Ammon's horn (tissue), 1 donor: ENCODE results near the gene ZFP36.
"Not testable (repeated sequence)": the region's sequence is repeated elsewhere in the genome, so short reads cannot be mapped to it uniquely, and the experiment has no call there.

ENCODE experiments used
- DNase-seq: peaks from one replicate; pipeline ENCODE4 v3.0.0-alpha.2; 2016; ENCODE audit warnings: low spot score

The ZFP36 gene, protein sequence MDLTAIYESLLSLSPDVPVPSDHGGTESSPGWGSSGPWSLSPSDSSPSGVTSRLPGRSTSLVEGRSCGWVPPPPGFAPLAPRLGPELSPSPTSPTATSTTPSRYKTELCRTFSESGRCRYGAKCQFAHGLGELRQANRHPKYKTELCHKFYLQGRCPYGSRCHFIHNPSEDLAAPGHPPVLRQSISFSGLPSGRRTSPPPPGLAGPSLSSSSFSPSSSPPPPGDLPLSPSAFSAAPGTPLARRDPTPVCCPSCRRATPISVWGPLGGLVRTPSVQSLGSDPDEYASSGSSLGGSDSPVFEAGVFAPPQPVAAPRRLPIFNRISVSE

DNA sequence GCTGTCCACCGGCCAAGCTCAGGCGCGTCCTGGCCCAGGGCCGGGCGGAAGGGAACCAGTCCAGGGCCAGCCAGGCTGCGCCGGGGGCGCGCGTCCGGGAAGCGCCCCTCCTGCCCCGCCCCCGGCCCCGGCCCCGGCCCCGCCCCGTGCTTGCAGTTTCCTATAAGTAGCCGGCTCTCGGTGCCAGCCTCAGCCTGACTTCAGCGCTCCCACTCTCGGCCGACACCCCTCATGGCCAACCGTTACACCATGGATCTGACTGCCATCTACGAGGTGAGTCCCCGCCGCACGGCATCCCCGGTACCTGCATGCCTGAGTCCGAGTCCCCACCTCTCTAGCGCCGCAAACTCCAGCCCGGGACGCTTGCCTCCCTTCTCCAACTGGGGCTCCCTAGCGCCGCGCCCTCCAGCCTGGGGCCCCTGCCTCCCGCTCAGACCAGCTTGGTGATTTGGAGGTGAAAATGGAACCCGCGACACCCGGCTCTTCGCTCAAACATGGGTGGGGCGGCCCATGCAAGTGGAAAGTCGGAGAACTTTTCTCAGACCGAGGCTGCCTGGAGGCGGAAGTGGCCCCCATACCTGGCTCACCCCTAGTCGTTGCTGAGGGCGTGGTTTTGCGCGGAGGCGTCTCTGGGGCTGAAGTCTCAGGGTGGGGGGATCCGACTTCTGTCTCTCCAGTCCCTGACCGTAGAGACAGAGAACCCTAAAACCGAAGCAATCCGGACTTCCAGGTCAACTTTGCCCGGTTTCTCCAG is at the start of gene ZFP36:
Gene ZFP36, plus strand, starts transcription at position 192 of the 754 bp plus-strand sequence. Its CDS starts 58 bp downstream, at position 250.
- peak; percentile 86 for DNase-seq

DNA sequence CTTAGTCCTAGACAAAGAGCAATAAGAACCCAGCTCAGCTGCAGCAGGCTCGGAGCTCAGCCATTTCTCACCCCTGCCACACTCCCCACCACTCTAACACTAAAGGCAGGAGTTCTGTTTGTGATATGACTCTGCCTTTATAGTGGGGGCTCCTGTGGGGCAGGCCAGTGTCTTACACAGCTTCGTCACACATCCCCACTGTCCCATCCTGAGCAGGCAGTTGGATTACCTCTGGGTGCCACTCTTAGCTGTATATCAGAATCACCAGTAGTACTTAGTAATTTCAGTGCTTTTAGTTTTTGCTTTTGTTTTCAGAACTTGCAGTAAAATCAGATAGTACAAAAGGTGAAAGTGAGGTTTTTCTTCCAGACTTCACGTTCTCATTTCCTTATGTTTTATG is 47.6 kb upstream of the ZFP36 start:
- DNase-seq, result no peak

DNA sequence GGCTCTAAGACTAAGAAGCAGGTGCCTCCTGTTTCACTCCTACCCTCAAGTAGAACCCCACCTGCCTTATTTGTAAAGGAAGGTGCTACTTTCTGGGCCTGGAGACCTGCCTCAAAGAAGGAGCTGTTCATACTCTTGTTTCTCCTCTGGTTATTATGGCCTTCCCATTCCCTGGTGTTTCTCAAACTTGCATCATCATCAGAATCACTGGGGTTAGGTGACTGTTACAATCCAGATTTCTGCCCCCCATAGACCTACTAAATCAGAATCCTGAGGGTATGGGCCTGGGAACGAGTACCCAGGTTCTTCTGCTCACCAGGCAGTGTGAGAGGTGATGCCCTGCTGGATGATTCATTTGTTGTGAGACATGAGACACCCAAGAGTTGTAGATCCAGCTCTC is 46.0 kb upstream of the ZFP36 start:
- DNase-seq, result no peak

DNA sequence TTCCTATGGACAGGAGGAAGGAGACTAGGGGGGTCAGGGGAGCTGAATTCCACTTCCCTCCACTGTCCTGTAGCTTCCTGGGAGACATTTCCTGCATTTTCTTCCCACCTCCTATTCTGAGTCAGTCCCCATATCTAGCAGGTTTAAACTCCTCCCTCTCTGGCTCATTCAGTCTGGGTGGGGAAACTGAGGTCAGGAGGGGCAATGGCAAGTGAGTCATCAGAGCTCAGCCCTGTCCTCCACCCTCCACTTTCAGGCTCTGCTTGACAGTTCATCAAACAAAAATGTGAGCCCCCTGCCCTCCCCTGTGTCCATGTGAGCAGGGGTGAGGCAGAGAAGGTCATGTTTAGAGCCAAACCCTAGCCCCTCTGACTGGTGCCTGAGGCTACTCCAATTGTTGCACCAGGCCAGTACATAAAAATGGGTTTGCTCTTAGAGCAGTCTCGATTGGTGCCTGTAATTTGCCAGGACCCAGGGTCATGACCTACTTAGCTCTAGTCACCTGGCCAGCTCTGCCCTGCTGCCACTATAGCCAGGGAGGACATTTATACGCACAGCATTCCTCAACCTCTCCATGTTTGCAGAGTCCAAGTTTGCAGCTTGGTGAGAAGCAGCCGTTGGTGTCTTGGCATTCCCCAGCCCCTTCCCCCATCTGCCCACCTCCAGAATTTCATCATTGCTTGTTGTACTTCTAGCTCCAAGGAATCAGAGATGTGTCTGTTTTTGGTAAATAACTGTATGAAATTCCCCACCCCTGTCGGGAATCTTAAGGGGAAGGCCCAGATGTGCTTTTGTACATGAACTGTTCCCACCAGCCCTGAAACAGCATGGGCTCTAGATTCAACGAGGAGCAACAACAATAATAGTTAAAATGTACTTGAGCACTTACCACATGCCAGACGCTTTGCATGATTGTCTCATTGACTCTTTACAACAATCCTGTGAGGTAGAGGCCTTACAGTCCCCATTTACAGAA is 43.7 kb upstream of the ZFP36 start:
- no peak for DNase-seq

DNA sequence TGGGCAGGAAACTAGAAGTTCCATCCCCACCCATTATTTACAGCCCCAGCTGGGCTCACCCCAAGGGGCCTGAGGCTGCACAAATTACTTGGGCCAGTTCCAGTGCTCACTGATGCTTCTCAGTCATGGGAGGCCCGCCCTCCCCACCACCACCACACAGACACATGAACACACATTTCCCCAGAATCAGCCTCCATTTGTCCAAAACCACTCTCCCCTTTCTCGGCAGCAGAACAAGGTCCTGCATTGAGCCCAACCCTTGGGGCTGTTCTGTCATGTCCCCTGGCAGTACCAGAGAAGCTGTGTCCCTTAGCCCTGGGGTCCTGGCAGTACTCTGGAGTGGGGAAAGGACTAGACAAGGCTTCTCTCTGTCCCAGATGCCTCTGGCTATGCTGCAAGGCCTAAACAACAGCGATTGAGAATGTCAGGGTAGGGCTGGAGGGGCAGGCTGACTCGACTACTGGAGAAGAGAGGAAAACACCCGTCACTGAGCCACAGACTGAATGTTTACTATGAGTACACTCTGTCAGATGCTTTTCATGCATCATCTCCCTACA is 42.7 kb upstream of the ZFP36 start:
- DNase-seq, result peak; percentile 95

DNA sequence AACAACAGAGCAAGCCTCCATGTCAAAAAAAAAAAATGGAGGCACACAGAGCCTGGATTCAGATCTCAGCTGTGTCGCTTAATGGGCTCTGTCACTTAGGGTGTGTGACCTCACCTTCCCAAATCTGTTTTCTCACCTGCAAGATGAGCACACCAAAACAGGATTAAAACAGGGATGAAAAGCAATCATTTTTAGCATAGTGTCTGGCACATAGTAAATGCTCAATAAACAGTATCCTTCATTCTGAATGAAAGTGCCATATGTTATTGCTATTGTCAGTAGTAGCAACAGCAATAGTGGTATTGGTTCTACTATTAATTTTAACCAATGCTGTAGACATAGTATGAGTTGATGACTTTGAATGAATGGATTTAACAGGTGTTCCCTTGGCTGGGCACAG is 41.1 kb upstream of the ZFP36 start:
- DNase-seq, result no peak

DNA sequence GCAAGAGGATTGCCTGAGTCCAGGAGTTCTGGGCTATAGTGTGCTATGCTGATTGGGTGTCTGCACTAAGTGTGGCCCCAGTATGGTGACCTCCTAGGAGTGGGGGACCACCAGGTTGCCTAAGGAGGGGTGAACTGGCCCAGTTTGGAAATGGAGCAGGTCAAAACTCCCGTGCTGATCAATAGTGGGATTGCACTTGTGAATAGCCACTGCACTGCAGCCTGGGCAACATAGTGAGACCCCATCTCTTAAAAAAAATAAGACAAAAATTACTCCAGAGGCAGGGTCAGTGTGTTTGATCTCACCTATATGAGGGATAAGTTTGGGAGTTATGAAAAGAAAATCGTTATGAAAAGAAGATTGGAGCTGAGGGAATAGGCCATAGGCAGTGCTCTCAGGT is 37.4 kb upstream of the ZFP36 start:
- no peak for DNase-seq

DNA sequence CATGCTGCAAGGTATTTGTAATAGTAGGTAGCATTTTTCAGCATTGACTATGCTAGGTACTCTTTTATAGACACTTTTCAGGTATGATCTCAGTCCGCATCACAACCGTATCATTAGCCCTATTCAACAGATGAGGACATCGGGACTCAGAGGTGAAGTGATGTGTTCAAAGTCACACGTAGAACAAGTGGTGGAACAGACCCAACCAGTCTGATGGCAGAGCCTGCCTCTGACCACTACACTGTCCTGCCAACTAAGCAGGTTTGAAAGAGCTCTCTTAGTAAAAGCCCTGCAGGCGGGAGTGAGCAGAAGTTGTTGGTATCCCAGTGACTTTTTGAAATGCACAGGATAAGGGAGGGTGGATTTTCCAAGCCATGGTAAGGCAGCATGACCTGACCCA is 35.9 kb upstream of the ZFP36 start:
- DNase-seq, result no peak

DNA sequence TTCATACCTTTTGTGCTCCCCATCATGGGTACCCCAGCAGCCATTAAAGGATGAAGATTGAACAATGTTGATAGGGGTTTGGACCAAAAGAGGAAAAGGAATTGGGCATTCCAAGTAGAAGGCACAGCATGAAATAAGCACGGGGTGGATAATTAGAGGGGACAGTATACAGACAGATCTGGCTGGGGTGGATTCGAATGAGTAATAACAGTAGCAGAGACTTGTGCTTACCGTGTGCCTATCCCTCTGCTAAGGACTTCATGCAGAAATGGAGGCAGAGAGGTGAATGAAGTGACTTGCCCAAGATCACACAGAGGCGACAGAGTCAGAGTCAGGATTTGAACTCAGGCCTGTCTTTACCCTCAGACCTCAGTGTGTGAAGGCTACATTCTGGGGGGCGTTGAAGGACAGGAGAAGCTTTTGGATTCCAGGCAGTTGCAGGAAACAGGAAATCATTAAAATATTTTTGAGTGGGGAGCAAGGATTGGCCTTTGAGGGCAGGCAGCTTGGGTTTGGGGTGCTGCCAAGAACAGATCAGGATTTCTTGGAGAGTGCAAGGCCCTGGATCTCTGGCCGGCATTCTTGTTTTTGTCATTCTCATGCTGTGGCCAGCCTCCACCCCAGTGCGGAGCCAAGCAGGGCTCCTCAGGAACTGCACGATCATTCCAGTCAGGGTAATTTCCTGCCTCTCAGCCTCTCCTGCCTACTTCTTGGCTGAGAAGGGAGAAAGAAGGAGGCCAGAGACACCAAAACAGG is 34.4 kb upstream of the ZFP36 start:
- DNase-seq, result peak; percentile 75

DNA sequence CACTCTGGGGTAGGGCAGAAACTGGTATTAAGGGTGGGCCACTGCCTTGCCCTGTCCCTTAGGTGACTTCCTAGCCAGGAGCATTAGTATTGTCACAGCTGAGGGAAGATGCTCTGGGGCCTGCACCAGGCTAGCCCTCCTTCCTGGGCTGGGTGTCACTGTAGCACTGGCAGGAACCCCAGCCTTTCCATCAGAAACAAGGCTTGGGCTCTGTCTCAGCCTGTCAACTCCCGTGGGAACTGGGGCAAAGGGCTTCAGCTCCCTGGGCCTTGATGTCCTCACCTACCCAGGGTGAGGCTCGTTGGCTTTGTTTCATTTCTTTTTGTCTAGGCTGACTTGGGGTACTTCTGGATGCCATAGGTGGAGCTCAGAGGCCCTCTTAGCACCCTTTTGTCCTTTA is 33.7 kb upstream of the ZFP36 start:
- DNase-seq, result no peak

DNA sequence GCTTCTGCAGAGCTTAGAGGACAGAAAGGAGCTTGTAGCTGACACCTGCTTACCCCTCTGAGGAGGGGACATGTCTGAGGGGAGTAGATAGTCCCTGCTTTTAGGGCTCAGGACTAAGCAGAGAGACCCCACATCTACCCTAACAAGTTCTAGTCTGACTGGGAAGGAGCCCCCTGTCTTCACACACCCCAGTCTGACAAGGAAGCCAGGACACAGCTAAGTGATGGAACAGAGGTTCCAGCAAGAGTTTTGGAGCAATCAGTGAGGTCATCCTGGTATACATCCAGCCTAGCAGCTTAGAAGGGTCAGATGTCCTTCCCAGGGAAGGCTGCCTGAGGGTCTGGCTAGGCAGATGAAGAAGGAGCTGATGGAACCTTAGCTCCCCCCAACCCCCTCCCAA is 30.7 kb upstream of the ZFP36 start:
- DNase-seq, result no peak

DNA sequence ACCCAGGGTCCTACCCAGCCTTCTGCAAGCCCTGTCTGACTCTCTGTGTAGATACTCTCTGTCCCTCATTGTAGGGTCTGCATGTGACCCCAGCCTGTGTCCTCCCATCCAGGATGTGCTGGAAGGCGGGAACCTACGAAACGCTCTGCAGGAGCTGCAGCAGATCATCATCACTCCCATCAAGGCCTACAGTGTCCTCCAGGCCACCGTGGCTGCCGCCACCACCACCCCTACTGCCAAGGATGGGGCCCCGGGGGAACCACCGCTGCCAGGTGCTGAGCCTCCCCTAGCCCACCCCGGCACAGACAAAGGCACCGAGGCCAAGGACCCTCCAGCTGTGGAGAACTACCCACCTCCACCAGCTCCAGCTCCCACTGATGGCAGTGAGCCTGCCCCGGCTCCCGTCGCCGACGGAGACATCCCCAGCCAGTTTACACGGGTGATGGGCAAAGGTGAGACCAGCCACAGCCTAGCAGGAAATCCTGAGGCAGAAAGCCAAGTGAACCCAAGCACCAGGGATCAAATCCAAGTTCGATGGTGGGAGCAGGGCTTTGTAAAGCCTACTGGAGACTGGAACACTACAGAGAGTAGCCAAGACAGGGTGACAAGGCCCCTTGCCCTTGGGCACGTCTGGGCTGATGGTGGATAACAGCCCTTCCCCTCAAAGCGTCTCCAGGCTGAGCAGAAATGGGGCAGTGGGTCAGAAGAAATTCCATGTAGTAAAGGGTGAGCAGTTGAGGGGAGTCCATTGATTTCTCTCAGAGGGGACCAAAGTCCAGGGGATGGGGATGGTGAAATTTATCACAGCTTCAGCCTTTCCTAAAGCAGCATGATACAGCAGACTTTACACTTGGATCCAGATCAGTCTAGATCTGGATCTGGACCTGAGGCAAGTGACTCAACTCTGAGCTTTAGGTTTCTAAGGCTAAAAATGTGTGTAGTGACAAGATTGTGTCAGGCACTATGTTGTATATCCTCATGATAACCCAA is 29.0 kb upstream of the ZFP36 start:
- DNase-seq, result no peak

DNA sequence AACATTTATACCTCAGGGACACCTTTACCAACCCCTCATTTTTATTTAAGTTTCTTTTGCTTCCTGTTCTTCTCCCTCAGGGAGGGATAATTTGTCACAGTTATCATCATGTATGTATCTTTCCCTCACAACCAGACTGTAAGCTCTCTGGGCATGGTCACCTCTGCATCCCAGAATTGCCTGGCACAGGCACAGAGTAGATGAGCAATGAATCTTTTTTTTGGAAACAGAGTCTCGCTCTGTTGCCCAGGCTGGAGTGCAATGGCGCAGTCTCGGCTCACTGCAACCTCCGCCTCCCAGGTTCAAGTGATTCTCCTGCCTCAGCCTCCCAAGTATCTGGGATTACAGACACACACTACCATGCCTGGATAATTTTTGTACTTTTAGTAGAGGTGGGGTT is 27.3 kb upstream of the ZFP36 start:
- DNase-seq, result not testable (repeated sequence)

DNA sequence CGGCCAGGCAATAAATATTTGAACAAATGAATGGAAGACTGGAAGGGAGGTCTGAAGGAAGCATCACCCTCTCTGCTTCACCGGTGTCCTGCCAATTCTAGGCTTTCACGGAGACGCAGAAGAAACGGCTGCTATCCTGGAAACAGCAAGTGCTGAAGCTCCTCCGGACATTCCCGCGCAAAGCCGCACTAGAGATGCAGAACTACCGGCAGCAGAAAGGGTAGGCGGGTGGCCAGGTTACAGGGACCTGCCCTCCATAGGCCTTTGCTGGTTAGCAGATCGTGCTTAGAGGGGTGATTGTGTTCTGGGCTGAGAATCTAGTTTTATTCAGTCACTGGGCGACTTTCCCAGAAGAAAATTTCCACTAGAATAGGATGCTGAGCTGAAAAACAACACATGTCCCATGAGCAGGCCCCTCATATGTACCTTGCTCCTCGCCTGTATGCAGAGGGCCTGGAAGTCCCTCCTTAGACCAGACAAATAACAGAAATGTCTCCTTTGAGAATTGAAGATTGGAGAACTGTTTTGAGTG is 26.7 kb upstream of the ZFP36 start:
- peak; percentile 54 for DNase-seq

DNA sequence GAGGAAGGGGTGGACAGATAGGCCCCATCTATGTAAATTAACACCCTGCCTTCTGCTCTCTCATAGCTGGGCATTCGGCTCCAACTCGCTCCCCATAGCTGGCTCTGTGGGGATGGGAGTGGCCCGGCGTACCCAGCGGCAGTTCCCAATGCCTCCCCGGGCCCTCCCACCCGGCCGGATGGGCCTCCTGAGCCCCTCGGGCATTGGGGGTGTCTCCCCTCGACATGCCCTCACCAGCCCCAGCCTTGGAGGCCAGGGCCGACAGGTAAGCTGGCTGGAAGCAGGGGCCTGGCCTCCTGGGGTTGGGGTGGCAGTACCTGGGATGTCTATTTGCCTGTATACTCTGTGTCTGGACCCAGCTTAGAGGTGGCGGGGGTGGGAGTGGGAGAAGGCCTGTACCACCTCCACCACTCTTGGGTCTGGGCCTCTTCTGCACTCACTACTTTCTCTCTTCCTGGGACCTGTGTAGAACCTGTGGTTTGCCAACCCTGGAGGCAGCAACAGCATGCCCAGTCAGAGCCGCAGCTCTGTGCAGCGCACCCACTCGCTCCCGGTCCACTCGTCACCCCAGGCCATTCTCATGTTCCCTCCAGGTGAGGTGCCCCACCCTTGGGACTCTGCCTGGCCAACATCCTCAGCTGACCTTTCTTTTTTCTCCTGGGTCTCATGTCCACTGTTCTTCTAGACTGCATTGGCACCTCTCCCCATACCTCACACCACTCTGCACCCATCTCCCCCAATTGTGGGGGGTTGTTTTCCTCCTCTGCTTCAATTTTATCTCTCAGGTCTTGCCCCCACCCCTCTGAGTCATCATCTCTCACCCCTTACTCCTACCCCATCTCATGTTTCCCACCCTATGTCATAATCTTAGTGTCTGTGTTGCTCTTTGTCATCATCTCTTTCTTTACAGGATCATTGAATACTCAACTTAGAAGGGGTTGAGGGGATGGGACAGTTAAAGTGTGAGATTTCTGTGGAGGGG is 25.8 kb upstream of the ZFP36 start:
- no peak for DNase-seq

DNA sequence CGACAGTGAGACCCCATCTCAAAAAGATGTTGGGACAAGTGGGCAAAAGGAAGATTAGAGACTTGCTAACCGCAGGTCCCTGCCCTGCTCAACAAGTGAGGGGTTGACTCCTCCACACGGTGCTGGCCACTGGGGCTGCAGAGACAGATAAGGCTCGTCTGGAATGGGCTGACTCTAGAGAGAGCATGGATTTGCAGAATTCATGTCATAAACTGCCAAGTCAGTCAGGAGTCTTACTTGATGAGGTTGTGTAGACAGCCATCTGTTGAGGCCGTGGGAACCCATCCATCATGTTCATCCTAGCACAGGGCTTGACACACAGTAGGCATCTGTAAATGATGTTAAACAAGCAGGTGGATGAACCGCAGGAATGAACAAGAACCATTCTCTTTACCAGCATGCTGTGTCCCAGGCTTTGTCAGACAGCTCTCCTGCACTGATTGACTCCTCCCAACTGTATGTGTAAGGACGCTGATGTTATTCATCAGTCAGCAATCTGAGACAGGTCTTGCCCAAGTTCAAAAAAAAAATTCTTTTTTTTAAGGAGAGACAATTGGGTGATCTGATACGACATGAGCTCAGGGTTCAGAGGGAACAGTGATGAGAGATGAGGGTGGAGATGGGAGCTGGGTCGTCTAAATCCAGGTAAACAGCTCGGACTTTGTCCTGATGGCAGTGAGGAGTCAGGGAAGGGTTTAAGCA is 24.6 kb upstream of the ZFP36 start:
- DNase-seq, result no peak

DNA sequence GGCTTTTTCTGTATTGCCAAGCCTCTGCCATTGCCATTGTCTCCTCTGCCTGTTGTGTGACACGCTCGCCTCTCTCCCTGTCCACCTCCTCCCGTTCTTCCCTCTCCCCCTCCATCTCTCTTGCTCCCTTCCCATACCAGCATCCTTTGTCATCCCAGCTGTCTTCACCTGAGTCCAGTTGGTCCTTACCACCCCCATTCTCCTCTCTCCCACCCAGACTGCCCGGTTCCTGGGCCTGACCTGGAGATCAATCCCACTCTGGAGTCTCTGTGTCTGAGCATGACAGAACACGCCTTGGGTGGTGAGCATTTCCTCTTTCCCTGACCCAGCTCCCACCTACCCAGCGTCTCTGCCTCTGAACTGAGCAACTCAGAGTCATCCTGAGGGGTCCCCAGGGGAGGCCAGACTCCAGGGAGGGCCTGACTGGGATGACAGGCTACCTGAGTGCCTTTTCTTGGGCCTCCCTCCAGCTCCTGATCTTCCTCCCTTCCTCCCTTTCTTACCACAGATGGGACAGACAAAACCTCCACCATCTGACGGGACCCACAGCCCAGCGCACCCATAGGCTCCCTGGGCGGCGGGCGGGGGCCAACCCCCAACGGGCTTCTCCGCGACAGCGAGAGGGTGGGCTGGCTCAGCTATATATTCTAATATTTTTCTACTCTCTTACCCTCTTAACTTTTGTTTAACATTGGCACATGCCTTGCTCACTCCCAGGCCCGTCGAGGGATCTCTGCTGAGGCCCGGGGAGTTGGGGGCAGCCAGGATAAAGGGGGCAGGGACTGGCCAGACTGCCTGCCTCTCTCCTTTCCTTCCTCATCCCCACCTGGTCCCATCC is 23.4 kb upstream of the ZFP36 start:
- no peak for DNase-seq
